Mesenteric fat pad (tissue), 1 donor: ENCODE measurements around the gene REEP2. TPM values are rescaled to one million over a fixed set of nuclear protein-coding genes. Genes with fewer than 3 reads are reported as not detected.

Source experiments
- DNase-seq: peaks from one replicate; pipeline ENCODE4 v3.0.0-alpha.2; 2020; ENCODE audit warnings: low spot score
- total RNA-seq: library from RNA; stranded (reverse); fragmentation: NEBNext Ultra II Directional; extraction: Animal tissue kit (Norgen Biotek cat#: 25700); gene quantifications from one replicate; pipeline ENCODE4 v1.2.1, GENCODE V29; 2021
- donor health status: DM: yes; HTN: yes; CAD: no.

REEP2 gene
- total RNA-seq, 1 donor from 2014 or later, result 2.6 TPM

DNA sequence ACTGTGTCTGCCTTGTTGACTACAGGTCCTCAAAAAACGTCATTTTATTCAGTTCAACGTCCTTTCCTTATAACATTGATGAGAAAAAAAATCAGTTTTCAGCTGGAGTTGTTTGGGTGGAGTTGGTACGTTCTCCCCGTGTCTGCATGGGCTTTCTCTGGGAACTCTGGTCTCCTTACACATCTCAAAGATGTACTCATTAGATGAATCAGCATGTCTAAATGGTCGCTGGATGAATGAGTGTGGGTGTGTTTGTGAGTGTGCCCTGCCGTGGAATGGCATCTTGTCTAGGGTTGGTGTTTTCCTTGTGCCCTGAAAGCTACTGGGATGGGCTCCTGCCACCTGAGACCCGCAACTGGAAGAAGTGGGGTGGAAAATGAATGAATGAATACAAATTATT, 56.5 kb downstream of the REEP2 start:
- no peak for DNase-seq

Other genes starting within 250 kb of the REEP2 start
- gene CDC23, start 225.7 kb upstream of the REEP2 start, total RNA-seq, result 18.1 TPM
- gene GFRA3, start 164.4 kb upstream of the REEP2 start, total RNA-seq, result not detected
- not detected for gene CDC25C, start 107.3 kb upstream of the REEP2 start, total RNA-seq
- gene FAM53C, start 100.8 kb upstream of the REEP2 start, total RNA-seq, result 25.7 TPM
- gene KDM3B, start 86.4 kb upstream of the REEP2 start, total RNA-seq, result 54.1 TPM
- gene EGR1, start 26.4 kb downstream of the REEP2 start, total RNA-seq, result 639 TPM
- 165 TPM for gene ETF1, start 104.2 kb downstream of the REEP2 start, total RNA-seq
- 224 TPM for gene HSPA9, start 136.3 kb downstream of the REEP2 start, total RNA-seq